ENCODE results near the gene RAB11A.

DNA sequence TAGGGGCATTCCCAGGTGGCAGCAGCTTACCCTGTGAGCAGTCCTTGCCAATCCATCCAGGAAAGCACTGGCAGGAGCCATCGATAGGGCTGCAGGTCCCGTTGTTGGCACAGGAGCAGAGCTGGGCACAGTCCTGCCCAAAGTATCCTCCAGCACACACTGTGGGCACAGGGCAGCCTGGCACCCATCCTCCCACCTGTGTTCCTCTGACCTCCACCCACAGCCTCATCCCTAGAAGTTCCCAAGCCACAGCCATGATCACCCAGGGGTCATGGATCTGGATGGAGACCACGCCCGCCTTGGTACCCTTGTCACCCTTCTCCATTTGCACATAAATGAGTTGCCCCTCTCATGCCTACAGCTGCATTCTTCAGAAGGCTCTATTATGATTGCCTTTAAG is 48.6 kb downstream of the RAB11A start:
- TF ChIP-seq POLR2AphosphoS5 (IDR thresholded peaks at IDR 0.05), result no peak
- TF ChIP-seq, protein P1, sequence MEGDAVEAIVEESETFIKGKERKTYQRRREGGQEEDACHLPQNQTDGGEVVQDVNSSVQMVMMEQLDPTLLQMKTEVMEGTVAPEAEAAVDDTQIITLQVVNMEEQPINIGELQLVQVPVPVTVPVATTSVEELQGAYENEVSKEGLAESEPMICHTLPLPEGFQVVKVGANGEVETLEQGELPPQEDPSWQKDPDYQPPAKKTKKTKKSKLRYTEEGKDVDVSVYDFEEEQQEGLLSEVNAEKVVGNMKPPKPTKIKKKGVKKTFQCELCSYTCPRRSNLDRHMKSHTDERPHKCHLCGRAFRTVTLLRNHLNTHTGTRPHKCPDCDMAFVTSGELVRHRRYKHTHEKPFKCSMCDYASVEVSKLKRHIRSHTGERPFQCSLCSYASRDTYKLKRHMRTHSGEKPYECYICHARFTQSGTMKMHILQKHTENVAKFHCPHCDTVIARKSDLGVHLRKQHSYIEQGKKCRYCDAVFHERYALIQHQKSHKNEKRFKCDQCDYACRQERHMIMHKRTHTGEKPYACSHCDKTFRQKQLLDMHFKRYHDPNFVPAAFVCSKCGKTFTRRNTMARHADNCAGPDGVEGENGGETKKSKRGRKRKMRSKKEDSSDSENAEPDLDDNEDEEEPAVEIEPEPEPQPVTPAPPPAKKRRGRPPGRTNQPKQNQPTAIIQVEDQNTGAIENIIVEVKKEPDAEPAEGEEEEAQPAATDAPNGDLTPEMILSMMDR (IDR thresholded peaks at IDR 0.05), result no peak
- TF ChIP-seq POLR2A (IDR thresholded peaks at IDR 0.05), result no peak
- TF ChIP-seq EP300 (IDR thresholded peaks at IDR 0.05; ENCODE audit: low read depth), result no peak

All from transverse colon (tissue), 4 donors.